HFF-Myc (cell line): Measurements from ENCODE around the gene ABO.

Experiments
- DNase-seq: peaks from one replicate; pipeline ENCODE4 v3.0.0-alpha.2; 2011; ENCODE audit warnings: low read depth; ENCODE audit errors: extremely low read depth
- H3K4me3 ChIP-seq: replicated peaks from 2 replicates; pipeline ENCODE4 v1.5.1; 2011; ENCODE audit warnings: low read depth, mild to moderate bottlenecking, control low read depth, low read length
- CTCF ChIP-seq: IDR thresholded peaks from 2 replicates; pipeline ENCODE4 v1.5.1; 2012; ENCODE audit warnings: mild to moderate bottlenecking, low read depth, low read length, control low read depth; ENCODE audit errors: missing control alignments

The ABO gene

GRCh38 chr9:133315997-133316396 lies 41.0 kb upstream of the ABO start:
- no peak overlapping the region for H3K4me3 ChIP-seq
- DNase-seq = no peak
- TF ChIP-seq CTCF = no peak

GRCh38 chr9:133309608-133310007 lies 34.6 kb upstream of the ABO start:
- TF ChIP-seq CTCF = no peak
- no peak for DNase-seq
- H3K4me3 ChIP-seq = no peak overlapping the region

GRCh38 chr9:133307301-133307700 lies 32.3 kb upstream of the ABO start:
- no peak for TF ChIP-seq CTCF
- no peak overlapping the region for H3K4me3 ChIP-seq
- DNase-seq = no peak

GRCh38 chr9:133306242-133307204 lies 31.5 kb upstream of the ABO start:
- no peak for TF ChIP-seq CTCF
- H3K4me3 ChIP-seq = no peak overlapping the region
- no peak for DNase-seq

- no peak for TF ChIP-seq CTCF
- H3K4me3 ChIP-seq = no peak overlapping the region
- DNase-seq = no peak
These were observed 30.7 kb upstream of the ABO start for GRCh38 chr9:133305731-133306130.

- no peak for DNase-seq
- H3K4me3 ChIP-seq = no peak overlapping the region
- no peak for TF ChIP-seq CTCF
These were observed 29.7 kb upstream of the ABO start for GRCh38 chr9:133304477-133305377.
